Measurements from ENCODE around the gene SDSL.

- TF ChIP-seq, protein P1, sequence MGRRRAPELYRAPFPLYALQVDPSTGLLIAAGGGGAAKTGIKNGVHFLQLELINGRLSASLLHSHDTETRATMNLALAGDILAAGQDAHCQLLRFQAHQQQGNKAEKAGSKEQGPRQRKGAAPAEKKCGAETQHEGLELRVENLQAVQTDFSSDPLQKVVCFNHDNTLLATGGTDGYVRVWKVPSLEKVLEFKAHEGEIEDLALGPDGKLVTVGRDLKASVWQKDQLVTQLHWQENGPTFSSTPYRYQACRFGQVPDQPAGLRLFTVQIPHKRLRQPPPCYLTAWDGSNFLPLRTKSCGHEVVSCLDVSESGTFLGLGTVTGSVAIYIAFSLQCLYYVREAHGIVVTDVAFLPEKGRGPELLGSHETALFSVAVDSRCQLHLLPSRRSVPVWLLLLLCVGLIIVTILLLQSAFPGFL (CRISPR knock-in tag; IDR thresholded peaks at IDR 0.05; ENCODE audit: borderline replicate concordance): no peak
- no peak for TF ChIP-seq ESRRA (CRISPR knock-in tag; IDR thresholded peaks at IDR 0.05; ENCODE audit: borderline replicate concordance)
- no peak for TF ChIP-seq CTCF (IDR thresholded peaks at IDR 0.05)
- TF ChIP-seq CREB1 (CRISPR knock-in tag; IDR thresholded peaks at IDR 0.05): no peak
- TF ChIP-seq, protein P2, sequence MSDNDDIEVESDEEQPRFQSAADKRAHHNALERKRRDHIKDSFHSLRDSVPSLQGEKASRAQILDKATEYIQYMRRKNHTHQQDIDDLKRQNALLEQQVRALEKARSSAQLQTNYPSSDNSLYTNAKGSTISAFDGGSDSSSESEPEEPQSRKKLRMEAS (CRISPR knock-in tag; IDR thresholded peaks at IDR 0.05): no peak
- TF ChIP-seq, protein P3, sequence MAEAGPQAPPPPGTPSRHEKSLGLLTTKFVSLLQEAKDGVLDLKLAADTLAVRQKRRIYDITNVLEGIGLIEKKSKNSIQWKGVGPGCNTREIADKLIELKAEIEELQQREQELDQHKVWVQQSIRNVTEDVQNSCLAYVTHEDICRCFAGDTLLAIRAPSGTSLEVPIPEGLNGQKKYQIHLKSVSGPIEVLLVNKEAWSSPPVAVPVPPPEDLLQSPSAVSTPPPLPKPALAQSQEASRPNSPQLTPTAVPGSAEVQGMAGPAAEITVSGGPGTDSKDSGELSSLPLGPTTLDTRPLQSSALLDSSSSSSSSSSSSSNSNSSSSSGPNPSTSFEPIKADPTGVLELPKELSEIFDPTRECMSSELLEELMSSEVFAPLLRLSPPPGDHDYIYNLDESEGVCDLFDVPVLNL (CRISPR knock-in tag; IDR thresholded peaks at IDR 0.05; ENCODE audit: borderline replicate concordance, low read depth): no peak
- no peak for TF ChIP-seq JUN (CRISPR knock-in tag; IDR thresholded peaks at IDR 0.05)
- TF ChIP-seq, protein P4, sequence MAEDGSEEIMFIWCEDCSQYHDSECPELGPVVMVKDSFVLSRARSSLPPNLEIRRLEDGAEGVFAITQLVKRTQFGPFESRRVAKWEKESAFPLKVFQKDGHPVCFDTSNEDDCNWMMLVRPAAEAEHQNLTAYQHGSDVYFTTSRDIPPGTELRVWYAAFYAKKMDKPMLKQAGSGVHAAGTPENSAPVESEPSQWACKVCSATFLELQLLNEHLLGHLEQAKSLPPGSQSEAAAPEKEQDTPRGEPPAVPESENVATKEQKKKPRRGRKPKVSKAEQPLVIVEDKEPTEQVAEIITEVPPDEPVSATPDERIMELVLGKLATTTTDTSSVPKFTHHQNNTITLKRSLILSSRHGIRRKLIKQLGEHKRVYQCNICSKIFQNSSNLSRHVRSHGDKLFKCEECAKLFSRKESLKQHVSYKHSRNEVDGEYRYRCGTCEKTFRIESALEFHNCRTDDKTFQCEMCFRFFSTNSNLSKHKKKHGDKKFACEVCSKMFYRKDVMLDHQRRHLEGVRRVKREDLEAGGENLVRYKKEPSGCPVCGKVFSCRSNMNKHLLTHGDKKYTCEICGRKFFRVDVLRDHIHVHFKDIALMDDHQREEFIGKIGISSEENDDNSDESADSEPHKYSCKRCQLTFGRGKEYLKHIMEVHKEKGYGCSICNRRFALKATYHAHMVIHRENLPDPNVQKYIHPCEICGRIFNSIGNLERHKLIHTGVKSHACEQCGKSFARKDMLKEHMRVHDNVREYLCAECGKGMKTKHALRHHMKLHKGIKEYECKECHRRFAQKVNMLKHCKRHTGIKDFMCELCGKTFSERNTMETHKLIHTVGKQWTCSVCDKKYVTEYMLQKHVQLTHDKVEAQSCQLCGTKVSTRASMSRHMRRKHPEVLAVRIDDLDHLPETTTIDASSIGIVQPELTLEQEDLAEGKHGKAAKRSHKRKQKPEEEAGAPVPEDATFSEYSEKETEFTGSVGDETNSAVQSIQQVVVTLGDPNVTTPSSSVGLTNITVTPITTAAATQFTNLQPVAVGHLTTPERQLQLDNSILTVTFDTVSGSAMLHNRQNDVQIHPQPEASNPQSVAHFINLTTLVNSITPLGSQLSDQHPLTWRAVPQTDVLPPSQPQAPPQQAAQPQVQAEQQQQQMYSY (CRISPR knock-in tag; IDR thresholded peaks at IDR 0.05): no peak
- no peak for TF ChIP-seq NR2C2 (CRISPR knock-in tag; IDR thresholded peaks at IDR 0.05)
- TF ChIP-seq AFF4 (CRISPR knock-in tag; IDR thresholded peaks at IDR 0.05; ENCODE audit: borderline replicate concordance): no peak
- no peak for TF ChIP-seq ATF2 (CRISPR knock-in tag; IDR thresholded peaks at IDR 0.05; ENCODE audit: borderline replicate concordance, low read depth)
- TF ChIP-seq ZNF396 (CRISPR knock-in tag; IDR thresholded peaks at IDR 0.05; ENCODE audit: borderline replicate concordance): no peak
Observed at GRCh38 chr12:113473942-113474341, 51.8 kb downstream of the SDSL start.
